Frontal cortex (tissue), 4 donors: ENCODE measurements around the gene RTCB. TPM values are rescaled to one million over a fixed set of nuclear protein-coding genes. Genes with fewer than 3 reads are reported as not detected.

Experiments used
- DNase-seq, 2 donors: peaks; one replicate each; pipeline ENCODE4 v3.0.0; 2012; ENCODE audit warnings: low spot score in 2 of 2
- FAIRE-seq: peaks from 2 replicates; lab custom pipeline; 2012; peaks lifted over from hg19 to GRCh38; lab: Jason Lieb, UNC
- small RNA-seq: library from RNA; depleted of rRNA; stranded (forward); fragments of <200 nt; gene quantifications from one replicate; pipeline ENCODE3, GENCODE V24; 2014
- total RNA-seq: library from RNA; depleted of rRNA; stranded (reverse); fragments of >200 nt; gene quantifications from one replicate; pipeline ENCODE4 v1.2.3, GENCODE V29; 2014
- donor health status: control.
- donor health status: control.
- donor health status: control.

RTCB gene
- total RNA-seq, 1 donor from 2014 or later: 73.0 TPM

- DNase-seq (no peak), FAIRE-seq (no peak)
Measured at GRCh38 chr22:32342977-32343376, 69.1 kb downstream of the RTCB start.

GRCh38 chr22:32341122-32341740 lies 70.8 kb downstream of the RTCB start:
- FAIRE-seq (no peak), DNase-seq (no peak)

GRCh38 chr22:32340411-32340810 lies 71.6 kb downstream of the RTCB start:
- FAIRE-seq (no peak), DNase-seq (no peak)

- DNase-seq (no peak), FAIRE-seq (no peak)
Measured at GRCh38 chr22:32339190-32340012, 72.6 kb downstream of the RTCB start.

GRCh38 chr22:32338757-32339156 lies 73.3 kb downstream of the RTCB start:
- DNase-seq (no peak), FAIRE-seq (no peak)

Small RNAs within 50 kb of the gene (small RNA-seq; reads per million reads assigned to genes)
- gene AL021937.2 (not detected), gene IGLVIVOR22-2 (not detected), gene RF02171 (not detected), gene RF02172 (not detected)

Other genes starting within 250 kb of the RTCB start
- gene RFPL2, start 207.2 kb downstream of the RTCB start, total RNA-seq: 1.2 TPM
- not detected for gene SLC5A4, start 156.9 kb downstream of the RTCB start, total RNA-seq
- gene RFPL3, start 54.4 kb downstream of the RTCB start, total RNA-seq: not detected
- gene BPIFC, start 52.2 kb upstream of the RTCB start, total RNA-seq: not detected
- gene FBXO7, start 62.6 kb upstream of the RTCB start, total RNA-seq: 47.3 TPM